ENCODE data around the gene CENPU. TPM values are rescaled to one million over a fixed set of nuclear protein-coding genes. Genes with fewer than 3 reads are reported as not detected.
A peak's percentile ranks its signal among the peaks of the same experiment; 100 is the strongest.

The CENPU gene
- total and polyA plus RNA-seq, 2 of the 8 experiments (the other 6 are each of a cell fraction or from before 2014, with no cell fraction given) = 32.1 to 122 TPM

DNA sequence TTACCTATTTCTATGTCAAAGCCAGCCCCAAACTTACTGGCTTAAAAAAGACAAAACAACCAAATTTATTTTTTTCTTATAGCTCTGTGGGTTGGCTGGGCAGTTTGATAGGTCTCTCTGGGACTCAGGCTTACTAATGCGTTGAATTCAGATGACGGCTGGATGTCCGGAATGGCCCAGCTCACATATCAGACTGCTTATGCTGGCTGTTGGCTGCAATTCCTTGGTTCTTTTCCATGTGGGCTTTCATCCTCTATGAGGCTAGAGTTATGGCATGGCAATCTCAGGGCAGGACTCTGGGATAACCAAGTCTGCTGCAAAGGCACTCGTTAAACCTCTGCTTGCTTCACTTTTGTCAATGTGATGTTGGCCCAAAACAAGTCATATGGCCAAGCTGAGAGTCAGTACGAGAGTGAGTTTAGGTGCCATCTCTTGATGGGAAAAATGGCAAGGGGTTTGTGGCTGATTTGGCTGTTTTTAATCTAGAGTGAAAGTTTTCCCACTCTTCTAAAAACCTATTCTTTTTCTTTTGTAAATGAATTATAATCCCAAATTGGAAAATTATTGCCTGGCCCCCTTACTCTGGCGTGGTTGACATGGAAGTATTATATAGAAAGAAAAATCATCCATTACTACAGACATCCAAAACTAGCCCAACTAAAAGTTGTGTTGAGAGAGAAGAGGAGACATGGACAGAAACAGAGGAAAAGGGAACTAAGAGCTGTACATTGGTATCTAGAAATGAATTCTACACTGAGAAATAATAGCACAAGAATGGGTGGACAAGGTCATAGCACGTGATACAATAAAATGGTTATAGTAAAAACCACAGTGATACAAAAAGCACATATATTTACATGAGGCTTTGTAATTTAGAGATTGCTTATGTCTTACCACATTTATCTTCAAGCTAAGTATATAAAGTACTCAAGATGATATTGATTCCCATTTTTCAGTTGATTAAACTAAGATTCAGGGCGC lies 77.7 kb downstream of the CENPU start:
- H3K18ac ChIP-seq (ENCODE audit: extremely low read depth, low read length) = no peak overlapping the region
- DNase-seq (ENCODE audit: low read depth in 1 of 2, low spot score in 2 of 2) = no peak
- H2BK12ac ChIP-seq (ENCODE audit: low read depth, low read length) = no peak overlapping the region
- no peak overlapping the region for H2BK120ac ChIP-seq (replicated peaks; ENCODE audit: low read depth, low read length)
- no peak overlapping the region for H3K56ac ChIP-seq (replicated peaks; ENCODE audit: insufficient read length, low read depth, low read length)
- no peaks in the 10 kb centered on the region for H3K79me1 ChIP-seq (ENCODE audit: low read depth, low read length)
- no peak overlapping the region for H4K91ac ChIP-seq (replicated peaks; ENCODE audit: insufficient read length, low read length)
- no peaks in the 10 kb centered on the region for H3K27me3 ChIP-seq (replicated peaks in 1 of 4; ENCODE audit: control insufficient read depth in 3 of 4, extremely low read depth in 1 of 4, insufficient read depth in 3 of 4, low read length in 3 of 4)
- H2BK20ac ChIP-seq (ENCODE audit: low read length) = no peak overlapping the region
- no peak overlapping the region for H4K5ac ChIP-seq (ENCODE audit: insufficient read length, low read depth, low read length)
- H2BK5ac ChIP-seq (ENCODE audit: low read depth, low read length) = no peak overlapping the region
- no peak overlapping the region for H2AFZ ChIP-seq (ENCODE audit: low read length)
- no peak overlapping the region for H2BK15ac ChIP-seq (ENCODE audit: low read length)
- no peaks in the 10 kb centered on the region for H3K9me3 ChIP-seq (ENCODE audit: insufficient read depth in 2 of 2, low read depth in 1 of 2, low read length in 1 of 2)
- no peak overlapping the region; the same call in 1 of the 2 replicates for H2AK5ac ChIP-seq (ENCODE audit: low read depth, low read length)
- ChIA-PET CTCF (ENCODE audit: partially characterized antibody) (interaction anchor here (1.2 to 2.8 kb wide), 3 partner anchors 8 to 28 kb away, joined by 4 to 10 read pairs (median 4); no protein-coding TSS in a partner anchor), POLR2A (ENCODE audit: partially characterized antibody) (interaction anchor here (2.5 kb wide), 1 partner anchor 8 kb away, joined by 8 read pairs; no protein-coding TSS in a partner anchor)
- peaks cover 0 to 1% of the 10 kb centered on the region in 2 experiments for H4K20me1 ChIP-seq (replicated peaks in 1 of 2; ENCODE audit: control insufficient read depth in 1 of 2, insufficient read depth in 2 of 2, low read length in 2 of 2)
- H3K23ac ChIP-seq (ENCODE audit: insufficient read length) = no peak overlapping the region
- peaks cover 0 to 7% (median 3%) of the 10 kb centered on the region in 4 experiments; a peak in 5 of 7 replicates for H3K4me1 ChIP-seq (replicated peaks in 1 of 4; ENCODE audit: control insufficient read depth in 3 of 4, insufficient read depth in 4 of 4, low read length in 3 of 4)
- no peak overlapping the region for H3K4me2 ChIP-seq (ENCODE audit: insufficient read depth in 1 of 2, low read depth in 2 of 2, low read length in 2 of 2)
- no peak for TF ChIP-seq RFX5 (IDR thresholded peaks at IDR 0.05; ENCODE audit: borderline replicate concordance, low read depth, low read length)
- peak; percentile 32 for FAIRE-seq
- H3K27ac ChIP-seq (ENCODE audit: low read depth, low read length) = no peak overlapping the region
- H3K36me3 ChIP-seq (ENCODE audit: control insufficient read depth in 2 of 4, insufficient read depth in 4 of 4, low read length in 3 of 4) = peaks cover 0 to 3% (median 0%) of the 10 kb centered on the region in 4 experiments; a peak in 1 of 8 replicates
- no peak overlapping the region for H4K8ac ChIP-seq (ENCODE audit: extremely low read depth, insufficient read depth, low read length)
- no peak overlapping the region for H3K4me3 ChIP-seq (ENCODE audit: extremely low read depth in 1 of 4, insufficient read depth in 2 of 4, low read depth in 3 of 4, low read length in 4 of 4)
- 88% methylated on average over 8 of the region's 8 CpGs; no CpG with 5 or more reads in 1 of the 2 experiments for WGBS, 2 experiments (ENCODE audit: extremely low coverage in 1 of 2, insufficient coverage in 1 of 2, insufficient read length in 1 of 2, insufficient replicate concordance in 2 of 2, low coverage in 1 of 2, low lambda C conversion rate in 2 of 2, missing lambda C conversion rate in 1 of 2)
- H3K14ac ChIP-seq (ENCODE audit: insufficient read length) = no peak overlapping the region
- no peaks in the 10 kb centered on the region for H3K79me2 ChIP-seq (ENCODE audit: control insufficient read depth in 1 of 2, insufficient read depth in 2 of 2, low read length in 2 of 2)
- no peak overlapping the region for H3K4ac ChIP-seq (replicated peaks; ENCODE audit: insufficient read length, low read depth, low read length)
- no peak overlapping the region for H3K9ac ChIP-seq (replicated peaks in 1 of 4; ENCODE audit: extremely low read depth in 1 of 4, low read depth in 3 of 4, low read length in 3 of 4)
- H3K23me2 ChIP-seq (ENCODE audit: low read depth, low read length) = no peaks in the 10 kb centered on the region

Measured in H1 (cell line).